ENCODE measurements around the gene AKTIP.
"Not testable (repeated sequence)": the region's sequence is repeated elsewhere in the genome, so short reads cannot be mapped to it uniquely, and the experiment has no call there.

The AKTIP gene

GRCh38 chr16:53502331-53503269 is at the start of gene AKTIP:
AKTIP (minus strand) TSS chr16:53503209; CDS start chr16:53500259, 2,950 bp downstream.
- no peak for DNase-seq

- DNase-seq, result peak; percentile 30
These were observed 47.1 kb upstream of the AKTIP start for GRCh38 chr16:53549970-53550690.

- no peak for DNase-seq
These were observed 44.0 kb upstream of the AKTIP start for GRCh38 chr16:53546988-53547391.

GRCh38 chr16:53545433-53545832 is 42.4 kb upstream of the AKTIP start:
- peak; percentile 11 for DNase-seq

GRCh38 chr16:53542283-53542682 is 39.3 kb upstream of the AKTIP start:
- no peak for DNase-seq

- DNase-seq, result no peak
These were observed 38.3 kb upstream of the AKTIP start for GRCh38 chr16:53541326-53541725.

- not testable (repeated sequence) for DNase-seq
These were observed 37.0 kb upstream of the AKTIP start for GRCh38 chr16:53539759-53540718.

- DNase-seq, result not testable (repeated sequence)
These were observed 36.3 kb upstream of the AKTIP start for GRCh38 chr16:53539346-53539745.

- no peak for DNase-seq
These were observed 34.6 kb upstream of the AKTIP start for GRCh38 chr16:53537626-53538025.

GRCh38 chr16:53534206-53534605 is 31.2 kb upstream of the AKTIP start:
- DNase-seq, result no peak

- DNase-seq, result no peak
These were observed 27.7 kb upstream of the AKTIP start for GRCh38 chr16:53530741-53531140.

- no peak for DNase-seq
These were observed 27.0 kb upstream of the AKTIP start for GRCh38 chr16:53530046-53530445.

- no peak for DNase-seq
These were observed 26.5 kb upstream of the AKTIP start for GRCh38 chr16:53529513-53529912.

- no peak for DNase-seq
These were observed 25.8 kb upstream of the AKTIP start for GRCh38 chr16:53528797-53529196.

GRCh38 chr16:53523971-53524548 is 21.1 kb upstream of the AKTIP start:
- no peak for DNase-seq

- no peak for DNase-seq
These were observed 20.3 kb upstream of the AKTIP start for GRCh38 chr16:53523126-53523804.

- no peak for DNase-seq
These were observed 16.5 kb upstream of the AKTIP start for GRCh38 chr16:53519417-53520091.

GRCh38 chr16:53518550-53519416 is 15.8 kb upstream of the AKTIP start:
- peak; percentile 57 for DNase-seq

- DNase-seq, result no peak
These were observed 14.8 kb upstream of the AKTIP start for GRCh38 chr16:53517851-53518250.

- DNase-seq, result no peak
These were observed 12.8 kb upstream of the AKTIP start for GRCh38 chr16:53515811-53516210.
